ENCODE results near the gene C7orf57.

C7orf57 gene

DNA sequence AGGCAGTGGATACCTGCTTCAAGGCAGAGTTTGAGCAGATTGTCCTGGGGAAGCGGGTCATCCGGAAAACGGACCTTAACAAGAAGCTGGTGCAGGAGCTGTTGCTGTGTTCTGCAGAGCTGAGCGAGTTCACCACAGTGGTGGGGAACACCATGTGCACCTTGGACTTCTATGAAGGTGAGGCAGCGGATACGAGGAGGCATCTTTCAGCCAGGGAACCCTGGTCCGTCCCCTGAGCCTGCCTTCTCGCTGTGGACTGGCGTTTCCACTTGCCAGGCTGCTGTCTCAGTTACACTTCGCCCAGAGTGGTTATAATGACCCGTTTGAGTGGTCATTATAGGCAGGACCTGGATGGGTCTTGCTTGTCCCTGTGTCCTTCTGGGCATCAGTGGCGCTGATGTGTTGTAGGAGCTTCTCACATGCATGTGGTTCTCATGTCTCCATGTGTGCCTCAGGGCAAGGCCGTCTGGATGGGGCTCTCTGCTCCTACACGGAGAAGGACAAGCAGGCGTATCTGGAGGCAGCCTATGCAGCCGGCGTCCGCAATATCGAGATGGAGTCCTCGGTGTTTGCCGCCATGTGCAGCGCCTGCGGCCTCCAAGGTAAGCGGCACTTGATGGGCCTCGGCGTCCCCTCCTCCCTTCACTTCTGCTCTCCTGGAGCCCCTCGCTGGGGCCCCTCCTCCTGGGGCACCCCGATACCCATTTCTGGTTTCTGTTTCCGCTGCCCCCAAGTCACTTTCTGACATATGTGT lies 71.7 kb downstream of the C7orf57 start:
- no peak overlapping the region for H3K9ac ChIP-seq
- no peaks in the 10 kb centered on the region for H3K36me3 ChIP-seq
- no peak overlapping the region for H3K4me3 ChIP-seq
- no peaks in the 10 kb centered on the region for H3K27me3 ChIP-seq
- no peak overlapping the region for H3K4me2 ChIP-seq
- no peaks in the 10 kb centered on the region for H4K20me1 ChIP-seq
- no peak overlapping the region for H3K27ac ChIP-seq
- no peaks in the 10 kb centered on the region for H3K9me3 ChIP-seq
- no peaks in the 10 kb centered on the region; the same call in 1 of the 2 replicates for H3K4me1 ChIP-seq
- no peak for TF ChIP-seq Cebpa-rat (IDR thresholded peaks at IDR 0.05)

GRCh38 chr7:48107926-48108472 lies 72.7 kb downstream of the C7orf57 start:
- H4K20me1 ChIP-seq = no peaks in the 10 kb centered on the region
- H3K4me3 ChIP-seq = no peak overlapping the region
- H3K9me3 ChIP-seq = no peaks in the 10 kb centered on the region
- no peaks in the 10 kb centered on the region; the same call in 1 of the 2 replicates for H3K4me1 ChIP-seq
- H3K36me3 ChIP-seq = no peaks in the 10 kb centered on the region
- no peak overlapping the region for H3K9ac ChIP-seq
- no peaks in the 10 kb centered on the region for H3K27me3 ChIP-seq
- TF ChIP-seq Cebpa-rat (IDR thresholded peaks at IDR 0.05) = no peak
- H3K4me2 ChIP-seq = no peak overlapping the region
- no peak overlapping the region for H3K27ac ChIP-seq

GRCh38 chr7:48108959-48109847 lies 73.9 kb downstream of the C7orf57 start:
- no peaks in the 10 kb centered on the region for H3K36me3 ChIP-seq
- no peak overlapping the region for H3K27ac ChIP-seq
- H3K9me3 ChIP-seq = no peaks in the 10 kb centered on the region

DNA sequence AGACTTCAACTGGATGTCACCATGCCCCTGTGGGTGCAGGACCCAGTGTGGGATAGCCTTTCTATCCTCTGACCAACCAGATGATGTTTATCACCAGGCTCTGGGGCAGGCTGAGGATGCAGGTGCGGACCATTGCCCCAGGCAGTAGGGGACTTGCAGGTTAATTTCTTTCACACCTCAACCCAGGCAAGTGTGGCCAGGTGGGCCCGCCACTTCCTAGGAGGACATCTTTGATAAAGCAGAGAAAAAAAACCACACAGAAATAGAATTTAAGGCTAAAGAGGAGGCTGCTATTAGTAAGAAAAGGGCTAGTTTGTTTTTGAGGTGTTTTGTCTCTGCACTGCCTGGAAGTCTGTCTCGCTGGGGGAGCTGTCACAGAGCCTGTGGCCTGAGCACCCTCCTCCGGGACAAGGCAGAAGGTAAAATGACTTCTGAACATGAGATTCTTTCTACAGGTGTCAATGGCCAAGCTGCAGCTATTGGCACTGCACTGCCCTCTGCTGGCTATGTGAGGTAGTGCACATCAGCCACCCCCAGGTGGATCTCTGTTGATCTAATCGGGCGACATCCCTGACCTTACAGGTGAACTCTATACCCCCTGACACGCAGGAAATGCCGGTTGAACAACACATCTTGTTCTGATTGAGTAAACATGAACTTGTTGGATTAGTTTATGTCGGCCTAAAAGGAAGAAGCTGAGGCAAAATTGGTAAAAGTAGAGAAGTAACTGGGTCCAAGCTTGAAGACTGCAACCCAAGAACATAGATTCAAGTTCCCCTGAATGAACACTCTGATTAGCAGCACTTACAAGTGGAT lies 74.7 kb downstream of the C7orf57 start:
- no peaks in the 10 kb centered on the region for H3K9me3 ChIP-seq
- H3K27me3 ChIP-seq = no peaks in the 10 kb centered on the region
- no peaks in the 10 kb centered on the region for H4K20me1 ChIP-seq
- no peak overlapping the region for H3K4me2 ChIP-seq
- H3K27ac ChIP-seq = no peak overlapping the region
- H3K36me3 ChIP-seq = no peaks in the 10 kb centered on the region
- H3K4me3 ChIP-seq = no peak overlapping the region
- no peak for TF ChIP-seq Cebpa-rat (IDR thresholded peaks at IDR 0.05)
- no peak overlapping the region for H3K9ac ChIP-seq
- no peaks in the 10 kb centered on the region; the same call in 1 of the 2 replicates for H3K4me1 ChIP-seq

More at GRCh38 chr7:48108959-48109847, 73.9 kb downstream of the C7orf57 start:
- no peak for TF ChIP-seq Cebpa-rat (IDR thresholded peaks at IDR 0.05)
- Histone ChIP-seq H3K27me3 (no peaks in the 10 kb centered on the region), H3K4me3 (no peak overlapping the region), H3K4me1 (no peaks in the 10 kb centered on the region; the same call in 1 of the 2 replicates), H4K20me1 (no peaks in the 10 kb centered on the region), H3K9ac (no peak overlapping the region), H3K4me2 (no peak overlapping the region)

- H3K4me2 ChIP-seq = no peak overlapping the region
- no peak overlapping the region for H3K9ac ChIP-seq
- H3K27ac ChIP-seq = no peak overlapping the region
- H3K4me1 ChIP-seq = no peaks in the 10 kb centered on the region; the same call in 1 of the 2 replicates
- TF ChIP-seq Cebpa-rat (IDR thresholded peaks at IDR 0.05) = no peak
- H4K20me1 ChIP-seq = no peaks in the 10 kb centered on the region
- H3K9me3 ChIP-seq = no peaks in the 10 kb centered on the region
- no peaks in the 10 kb centered on the region for H3K36me3 ChIP-seq
- H3K27me3 ChIP-seq = no peaks in the 10 kb centered on the region
- no peak overlapping the region for H3K4me3 ChIP-seq
These were observed 75.5 kb downstream of the C7orf57 start for GRCh38 chr7:48110868-48111267.

Measured in BLaER1 (cell line).